ENCODE results near the gene SF3A1. TPM values are rescaled to one million over a fixed set of nuclear protein-coding genes. Genes with fewer than 3 reads are reported as not detected.
A peak's percentile ranks its signal among the peaks of the same experiment; 100 is the strongest.

SF3A1 gene
- total RNA-seq, 4 donors from 2014 or later = 29.1 to 94.2 (median 63.3) TPM

DNA sequence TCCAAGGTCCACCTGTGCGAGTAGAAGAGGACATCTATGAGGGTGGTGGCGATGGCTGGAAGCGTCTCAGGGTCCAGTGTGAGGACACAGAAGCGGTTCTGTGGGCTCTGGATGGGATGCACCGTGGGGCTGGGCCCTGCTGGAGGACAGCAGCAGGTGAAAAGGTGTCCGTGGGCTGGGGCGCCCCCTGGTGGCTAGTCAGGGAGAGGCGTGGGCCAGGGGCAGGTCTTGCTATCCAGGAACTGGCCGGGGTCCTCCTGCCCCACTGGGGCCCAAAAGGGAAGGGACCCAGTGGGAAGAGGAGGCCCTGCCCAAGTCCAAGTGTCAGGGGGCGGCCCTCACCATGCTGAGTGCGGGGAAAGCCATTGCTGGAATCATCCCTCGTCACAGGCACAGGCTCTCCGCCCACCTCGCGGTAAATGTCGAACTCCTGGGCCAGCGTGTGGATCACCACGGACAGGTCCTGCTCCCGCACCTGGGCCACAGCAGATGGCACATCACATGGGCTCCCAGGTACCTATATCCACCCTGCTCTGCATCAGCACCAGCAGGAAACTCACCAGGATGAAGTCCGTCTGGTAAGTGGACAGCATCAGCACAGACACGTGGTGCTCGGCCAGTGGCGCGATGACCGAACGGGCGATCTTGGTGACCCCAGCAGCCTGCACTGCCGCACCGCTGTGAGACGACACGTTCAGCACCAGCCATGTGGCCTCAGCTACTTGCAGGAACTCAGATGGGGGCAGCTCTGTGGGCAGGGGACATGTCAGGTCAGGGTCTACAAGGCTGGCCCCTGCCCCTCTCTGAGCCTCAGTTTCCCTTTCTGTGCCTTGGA, 69.7 kb downstream of the SF3A1 start:
- TF ChIP-seq CTCF (IDR thresholded peaks at IDR 0.05) (peak; percentile 86 to 97 (median 92)), POLR2A (IDR thresholded peaks at IDR 0.05) (no peak)
- Histone ChIP-seq H3K27me3 (no peaks in the 10 kb centered on the region), H3K4me3 (no peak overlapping the region), H3K4me1 (peaks cover 31 to 55% (median 37%) of the 10 kb centered on the region in 3 donors), H3K9me3 (no peaks in the 10 kb centered on the region), H3K36me3 (peaks cover 7 to 59% (median 10%) of the 10 kb centered on the region in 3 donors), H3K27ac (peak overlapping the region in 2 of 4 donors; percentile 97 to 99)
- intact Hi-C loops (cut with DNase I) = loop anchor here (5.0 kb wide), 2 partner anchors 40 to 100 kb away; partner anchors contain the start of genes RNF215 and TBC1D10A
- DNase-seq = peak; percentile 27
- WGBS, 2 donors = 46 to 51% methylated on average over 17 to 28 of the region's 31 CpGs

DNA sequence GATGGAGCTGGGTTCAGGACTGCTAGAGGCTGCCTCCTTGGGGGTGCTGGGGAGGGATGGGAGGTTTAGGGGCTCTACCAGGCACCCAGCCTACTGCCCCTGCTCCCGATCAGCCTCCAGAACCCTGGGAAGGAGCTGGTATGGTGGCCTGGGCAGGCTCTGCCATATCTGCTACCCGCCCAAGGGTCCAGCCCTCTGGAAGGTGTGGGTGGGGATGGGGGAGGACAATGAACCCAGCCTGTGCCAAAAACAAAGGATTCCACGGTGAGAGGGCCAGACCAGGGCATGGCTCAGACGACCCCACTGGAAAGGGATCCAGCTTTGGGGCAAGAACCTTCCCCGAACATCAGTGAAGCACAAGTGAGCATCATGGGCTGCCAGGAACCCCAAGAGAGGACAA, 70.4 kb downstream of the SF3A1 start:
- 93% methylated on average over 4 of the region's 5 CpGs; no CpG with 5 or more reads in 1 of the 2 donors for WGBS, 2 donors
- no peaks in the 10 kb centered on the region for H3K9me3 ChIP-seq
- peaks cover 7 to 55% (median 8%) of the 10 kb centered on the region in 3 donors for H3K36me3 ChIP-seq
- no peaks in the 10 kb centered on the region for H3K27me3 ChIP-seq
- peaks cover 24 to 48% (median 30%) of the 10 kb centered on the region in 3 donors for H3K4me1 ChIP-seq
- no peak for DNase-seq
- TF ChIP-seq POLR2A (IDR thresholded peaks at IDR 0.05) = no peak
- no peak for TF ChIP-seq CTCF (IDR thresholded peaks at IDR 0.05)
- H3K27ac ChIP-seq = no peak overlapping the region
- intact Hi-C loops (cut with DNase I) = loop anchor here (5.0 kb wide), 2 partner anchors 41 to 101 kb away; partner anchors contain the start of genes RNF215 and TBC1D10A
- no peak overlapping the region for H3K4me3 ChIP-seq

GRCh38 chr22:30285846-30286200, 70.9 kb downstream of the SF3A1 start:
- TF ChIP-seq CTCF (IDR thresholded peaks at IDR 0.05) = no peak
- TF ChIP-seq POLR2A (IDR thresholded peaks at IDR 0.05) = no peak
- Histone ChIP-seq H3K4me1 (peaks cover 19 to 43% (median 25%) of the 10 kb centered on the region in 3 donors), H3K9me3 (no peaks in the 10 kb centered on the region), H3K4me3 (no peak overlapping the region), H3K27ac (no peak overlapping the region), H3K36me3 (peaks cover 7 to 55% (median 8%) of the 10 kb centered on the region in 3 donors), H3K27me3 (no peaks in the 10 kb centered on the region)
- no peak for DNase-seq
- intact Hi-C loops (cut with DNase I) = loop anchor here (5.0 kb wide), 2 partner anchors 41 to 101 kb away; partner anchors contain the start of genes RNF215 and TBC1D10A
- 83% methylated on average over 2 of the region's 8 CpGs; no CpG with 5 or more reads in 1 of the 2 donors for WGBS, 2 donors

DNA sequence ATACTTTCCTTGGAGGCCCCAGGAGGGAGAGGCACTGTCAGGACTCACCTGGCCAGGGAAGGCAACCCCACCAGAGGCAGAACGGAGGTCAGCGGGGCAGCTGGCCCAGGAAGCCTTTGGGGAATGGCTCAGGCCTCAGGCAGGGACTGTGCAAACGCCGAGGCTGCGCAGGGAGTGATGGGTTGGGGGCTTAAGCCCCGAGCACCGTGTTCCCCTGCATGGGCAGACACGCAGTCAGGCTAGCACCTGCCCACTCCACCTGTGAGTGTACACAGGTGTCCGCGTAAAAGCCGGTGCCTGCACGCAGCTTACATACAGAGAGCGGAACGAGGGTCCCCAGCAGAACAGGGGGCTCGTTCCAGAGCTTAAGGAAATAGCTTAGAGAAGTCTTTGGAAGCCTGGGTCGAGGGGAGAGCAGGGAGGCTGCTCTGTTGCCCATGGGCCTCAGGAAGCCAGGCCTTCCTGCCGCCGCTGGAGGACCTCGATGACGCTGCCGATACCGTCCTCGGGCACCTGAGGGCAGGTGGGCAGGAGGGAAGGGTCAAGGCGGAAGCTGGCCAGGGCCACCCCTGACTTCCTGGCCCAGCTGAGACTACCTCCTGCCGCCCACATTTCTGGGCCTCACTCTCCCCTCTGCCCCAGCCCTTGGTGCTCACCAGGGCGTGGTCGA, 71.4 kb downstream of the SF3A1 start:
- no peak overlapping the region for H3K27ac ChIP-seq
- DNase-seq = no peak
- WGBS, 2 donors = 82 to 96% methylated on average over 12 to 13 of the region's 27 CpGs
- no peaks in the 10 kb centered on the region for H3K9me3 ChIP-seq
- intact Hi-C loops (cut with DNase I) = loop anchor here (5.0 kb wide), 2 partner anchors 42 to 102 kb away; partner anchors contain the start of genes RNF215 and TBC1D10A
- H3K4me3 ChIP-seq = no peak overlapping the region
- H3K4me1 ChIP-seq = peaks cover 14 to 38% (median 20%) of the 10 kb centered on the region in 3 donors
- no peaks in the 10 kb centered on the region for H3K27me3 ChIP-seq
- TF ChIP-seq CTCF (IDR thresholded peaks at IDR 0.05) (no peak), POLR2A (IDR thresholded peaks at IDR 0.05) (no peak)
- H3K36me3 ChIP-seq = peaks cover 7 to 55% (median 8%) of the 10 kb centered on the region in 3 donors

Data from esophagus squamous epithelium (tissue), 5 donors.